Endometrial microvascular endothelial cells (primary cell): ENCODE measurements around the gene FHL1. TPM values are rescaled to one million over a fixed set of nuclear protein-coding genes. Genes with fewer than 3 reads are reported as not detected.
"Not testable (repeated sequence)": the region's sequence is repeated elsewhere in the genome, so short reads cannot be mapped to it uniquely, and the experiment has no call there.

Source experiments
- in situ Hi-C: cut with HindIII; loops from 2 replicates; pipeline ENCODE4 v1.10.0; 2017; ENCODE audit warnings: low sequenced_read_pairs, low pct_unique_long_range_greater_than_20kb; ENCODE audit errors: inconsistent ontology term
- total RNA-seq: library from RNA; depleted of rRNA; stranded (reverse); fragments of >200 nt; gene quantifications from one replicate; pipeline ENCODE4 v1.2.3, GENCODE V29; 2015; ENCODE audit errors: inconsistent ontology term

Gene FHL1
- total RNA-seq, 1 donor from 2014 or later = 66.1 TPM

GRCh38 chrX:136221851-136222513 lies 74.6 kb downstream of the FHL1 start:
- in situ Hi-C loops = no loop called here

DNA sequence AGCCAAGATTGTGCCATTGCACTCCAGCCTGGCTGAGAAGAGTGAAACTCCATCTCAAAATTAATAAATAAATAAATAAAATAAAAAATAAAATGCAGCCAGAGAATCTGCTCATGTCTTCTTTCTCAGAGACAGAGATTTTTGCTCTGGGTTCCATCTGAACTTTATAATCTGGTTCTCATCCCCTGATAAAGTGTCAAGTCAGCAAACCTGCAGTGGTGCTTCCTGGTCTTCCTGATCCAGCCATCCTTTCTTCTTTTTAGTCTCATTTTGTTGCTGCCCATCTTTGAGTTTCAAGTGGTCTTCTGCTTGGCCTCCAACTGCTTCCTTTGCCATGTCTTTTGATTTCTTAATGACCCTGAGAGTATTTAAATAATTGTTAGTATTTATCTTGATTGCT lies 79.7 kb downstream of the FHL1 start:
- in situ Hi-C loops = no loop called here

GRCh38 chrX:136227948-136228838 lies 80.9 kb downstream of the FHL1 start:
- in situ Hi-C loops = no loop called here

GRCh38 chrX:136228839-136229207 lies 81.5 kb downstream of the FHL1 start:
- in situ Hi-C loops = no loop called here

GRCh38 chrX:136237074-136237473 lies 89.7 kb downstream of the FHL1 start:
- in situ Hi-C loops = no loop called here

DNA sequence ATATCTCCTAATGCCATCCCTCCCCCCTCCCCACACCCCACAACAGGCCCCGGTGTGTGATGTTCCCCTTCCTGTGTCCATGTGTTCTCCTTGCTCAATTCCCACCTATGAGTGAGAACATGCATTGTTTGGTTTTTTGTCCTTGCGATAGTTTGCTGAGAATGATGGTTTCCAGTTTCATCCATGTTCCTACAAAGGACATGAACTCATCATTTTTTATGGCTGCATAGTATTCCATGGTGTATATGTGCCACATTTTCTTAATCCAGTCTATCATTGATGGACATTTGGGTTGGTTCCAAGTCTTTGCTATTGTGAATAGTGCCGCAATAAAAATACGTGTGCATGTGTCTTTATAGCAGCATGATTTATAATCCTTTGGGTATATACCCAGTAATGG lies 90.5 kb downstream of the FHL1 start:
- in situ Hi-C loops = not testable (repeated sequence)

DNA sequence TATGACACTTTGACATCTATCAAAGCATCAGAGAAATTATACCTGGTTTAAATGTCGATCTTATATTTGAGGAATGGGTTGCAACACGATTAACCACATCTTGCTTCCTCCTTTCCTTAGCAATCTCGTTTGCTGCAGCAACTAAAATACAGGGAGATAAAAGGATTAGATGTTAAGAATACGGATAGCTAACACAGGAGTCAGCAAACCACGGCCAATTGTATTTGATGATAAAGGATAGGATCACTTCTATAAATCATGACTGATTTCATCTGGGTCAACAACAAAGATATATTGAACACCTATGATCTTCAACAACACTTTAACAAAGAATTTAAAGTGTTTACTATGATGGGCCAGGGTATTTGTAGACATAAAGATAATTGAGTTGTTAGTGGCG lies 98.9 kb downstream of the FHL1 start:
- in situ Hi-C loops = no loop called here

- in situ Hi-C loops = no loop called here
Measured at GRCh38 chrX:136250191-136251040, 103.1 kb downstream of the FHL1 start.

DNA sequence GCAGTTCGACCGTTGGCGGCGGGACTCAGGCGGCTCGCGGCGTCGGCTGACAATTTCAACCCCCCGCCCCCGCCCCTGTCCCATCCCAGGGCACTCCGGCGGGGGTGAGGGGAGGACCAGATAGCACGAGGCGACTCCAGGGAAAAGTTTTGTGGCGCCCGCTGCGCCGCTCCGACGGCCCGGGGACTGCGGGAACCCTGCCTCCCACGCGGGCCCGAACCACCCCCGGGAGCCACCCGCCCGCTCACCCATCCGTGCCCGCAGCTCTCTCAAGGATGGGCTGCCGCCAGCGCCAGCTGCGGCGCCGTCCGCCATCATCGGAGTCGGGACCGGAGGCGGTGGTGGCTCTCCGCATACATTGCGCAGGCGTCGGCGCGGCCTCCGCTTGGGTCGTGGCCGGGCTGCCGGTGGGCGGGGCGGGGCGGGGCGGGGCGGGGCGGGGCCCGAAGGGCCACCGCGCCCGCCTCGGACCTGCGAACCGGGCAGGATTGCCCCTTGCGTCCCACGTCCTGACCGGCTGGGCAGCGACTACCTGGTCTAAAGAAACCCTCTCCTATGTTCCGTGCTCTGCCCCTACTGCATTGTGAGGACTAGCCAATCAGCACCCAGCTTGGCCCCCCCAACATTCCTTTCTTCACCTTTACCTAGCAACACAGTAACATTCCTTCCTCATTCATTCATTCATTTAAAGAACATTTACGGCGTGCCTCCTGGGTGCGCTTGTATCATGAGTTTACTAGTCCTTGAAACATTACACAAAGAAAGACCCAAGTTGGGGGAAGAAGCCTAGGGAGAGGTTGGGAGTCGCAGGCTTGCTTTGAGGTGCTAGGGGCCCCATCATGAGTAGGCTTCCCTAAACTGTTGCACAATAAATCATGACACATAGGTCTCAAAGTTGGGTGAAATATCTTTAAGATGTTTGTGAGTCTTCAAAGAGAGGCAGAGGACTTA lies 104.0 kb downstream of the FHL1 start, which contains the start of gene MAP7D3:
TSS of gene MAP7D3 (minus strand) at position 360 of the 951 bp plus-strand sequence. CDS start at position 318, 42 bp downstream.
- in situ Hi-C loops = no loop called here

DNA sequence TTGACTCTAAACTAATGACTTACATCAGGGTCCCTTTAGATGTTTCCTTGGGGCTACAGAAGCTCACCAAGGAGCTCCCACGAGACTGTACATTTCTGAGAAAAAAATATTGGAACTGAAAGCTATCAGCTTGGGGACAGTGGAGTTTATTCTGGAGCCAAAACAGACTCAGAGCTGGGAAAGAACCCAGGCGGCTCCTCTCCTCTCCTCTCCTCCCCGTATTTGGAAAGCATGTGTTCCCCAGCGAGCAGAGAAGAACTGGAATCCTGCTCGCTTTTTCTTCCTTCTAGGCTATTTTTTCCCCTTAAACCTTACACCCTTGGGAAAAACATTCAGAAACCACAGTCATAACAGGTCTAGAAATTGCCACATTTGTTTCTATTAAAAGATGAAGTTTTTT lies 108.2 kb downstream of the FHL1 start:
- in situ Hi-C loops = no loop called here

- in situ Hi-C loops = no loop called here
Measured at GRCh38 chrX:136256026-136256425, 108.7 kb downstream of the FHL1 start.

- in situ Hi-C loops = no loop called here
Measured at GRCh38 chrX:136258951-136259350, 111.6 kb downstream of the FHL1 start.

GRCh38 chrX:136259543-136259942 lies 112.2 kb downstream of the FHL1 start:
- in situ Hi-C loops = no loop called here

DNA sequence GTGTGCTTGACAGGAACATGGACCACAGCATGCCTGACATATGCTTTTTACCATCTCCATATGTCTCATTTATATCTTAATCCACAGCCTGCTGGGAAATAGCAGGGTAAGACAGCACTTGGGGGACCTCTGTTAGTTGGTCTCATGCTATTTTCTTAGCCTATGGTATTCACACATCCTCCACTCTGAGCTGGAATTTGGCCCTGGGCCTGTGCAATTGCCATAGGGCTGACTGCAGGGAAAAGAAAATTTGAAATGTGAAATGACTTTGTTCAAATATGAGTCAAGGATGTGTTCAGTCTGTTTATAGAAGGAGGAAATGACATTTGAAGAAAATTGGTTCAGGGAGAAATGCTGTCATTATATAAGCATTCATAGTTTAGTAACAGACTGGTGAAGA lies 113.4 kb downstream of the FHL1 start:
- in situ Hi-C loops = no loop called here

Other genes starting within 250 kb of the FHL1 start
- 19.6 TPM for gene MMGT1, start 173.5 kb upstream of the FHL1 start, total RNA-seq
- 25.2 TPM for gene SLC9A6, start 162.1 kb upstream of the FHL1 start, total RNA-seq
- 25.2 TPM for gene MAP7D3, start 103.9 kb downstream of the FHL1 start, total RNA-seq
- 0.56 TPM for gene ADGRG4, start 153.4 kb downstream of the FHL1 start, total RNA-seq